IPS-20b (cell line): ENCODE measurements around the gene ELL3.
A peak's percentile ranks its signal among the peaks of the same experiment; 100 is the strongest.

Source experiments
- H3K27ac ChIP-seq: one replicate; pipeline ENCODE4 v1.5.1; 2013; ENCODE audit warnings: low read length
- H3K27me3 ChIP-seq: 2 replicates; pipeline ENCODE4 v1.6.1; 2013; ENCODE audit warnings: mild to moderate bottlenecking, low read length, inconsistent platforms; ENCODE audit not compliant: insufficient read depth
- H3K36me3 ChIP-seq: 2 replicates; pipeline ENCODE4 v1.6.1; 2013; ENCODE audit warnings: low read depth, mild to moderate bottlenecking, inconsistent platforms, low read length, moderate library complexity; ENCODE audit not compliant: insufficient read depth
- H3K4me1 ChIP-seq: 2 replicates; pipeline ENCODE4 v1.6.1; 2013; ENCODE audit warnings: mild to moderate bottlenecking, control low read depth, inconsistent platforms, low read length, moderate library complexity; ENCODE audit not compliant: insufficient read depth
- H3K4me3 ChIP-seq: 2 replicates; pipeline ENCODE4 v1.5.1; 2013; ENCODE audit warnings: mild to moderate bottlenecking, low read length, inconsistent platforms
- H3K9ac ChIP-seq: 2 replicates; pipeline ENCODE4 v1.6.1; 2013; ENCODE audit warnings: low read depth, mild to moderate bottlenecking, inconsistent platforms, low read length, moderate library complexity
- H3K9me3 ChIP-seq: 2 replicates; pipeline ENCODE4 v1.6.1; 2013; ENCODE audit warnings: mild to moderate bottlenecking, low read depth, low read length, inconsistent platforms; ENCODE audit not compliant: insufficient read depth

ELL3 gene

DNA sequence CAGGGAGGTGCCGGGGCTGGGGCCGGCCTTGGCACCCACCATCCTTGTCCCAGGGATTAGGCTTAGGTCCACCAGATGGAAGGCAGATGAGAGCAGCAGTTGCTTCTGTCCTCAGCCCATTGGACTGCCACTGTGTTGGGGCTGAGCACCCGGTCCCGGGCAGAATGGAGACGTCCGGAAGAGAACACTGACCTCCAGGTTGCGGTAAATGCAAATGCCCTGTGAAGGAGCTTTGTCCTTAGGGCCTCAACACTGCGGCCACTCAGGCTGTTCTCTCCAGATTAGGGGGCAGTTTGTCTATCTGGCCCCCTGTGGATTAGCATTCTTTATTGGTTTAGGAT is 23.1 kb upstream of the ELL3 start, which contains the start of gene SERINC4:
SERINC4 (minus strand) TSS at position 276 of the 341 bp plus-strand sequence; CDS start at position 42, 234 bp downstream.
- Histone ChIP-seq H3K9me3 (no peaks in the 10 kb centered on the region), H3K27ac (no peak within 1 kb of the TSS), H3K4me3 (peak within 1 kb of the TSS; percentile 96), H3K9ac (peak within 1 kb of the TSS; percentile 93), H3K36me3 (peaks cover 70% of the 10 kb centered on the region), H3K4me1 (peaks cover 20% of the 10 kb centered on the region), H3K27me3 (no peaks in the 10 kb centered on the region)

DNA sequence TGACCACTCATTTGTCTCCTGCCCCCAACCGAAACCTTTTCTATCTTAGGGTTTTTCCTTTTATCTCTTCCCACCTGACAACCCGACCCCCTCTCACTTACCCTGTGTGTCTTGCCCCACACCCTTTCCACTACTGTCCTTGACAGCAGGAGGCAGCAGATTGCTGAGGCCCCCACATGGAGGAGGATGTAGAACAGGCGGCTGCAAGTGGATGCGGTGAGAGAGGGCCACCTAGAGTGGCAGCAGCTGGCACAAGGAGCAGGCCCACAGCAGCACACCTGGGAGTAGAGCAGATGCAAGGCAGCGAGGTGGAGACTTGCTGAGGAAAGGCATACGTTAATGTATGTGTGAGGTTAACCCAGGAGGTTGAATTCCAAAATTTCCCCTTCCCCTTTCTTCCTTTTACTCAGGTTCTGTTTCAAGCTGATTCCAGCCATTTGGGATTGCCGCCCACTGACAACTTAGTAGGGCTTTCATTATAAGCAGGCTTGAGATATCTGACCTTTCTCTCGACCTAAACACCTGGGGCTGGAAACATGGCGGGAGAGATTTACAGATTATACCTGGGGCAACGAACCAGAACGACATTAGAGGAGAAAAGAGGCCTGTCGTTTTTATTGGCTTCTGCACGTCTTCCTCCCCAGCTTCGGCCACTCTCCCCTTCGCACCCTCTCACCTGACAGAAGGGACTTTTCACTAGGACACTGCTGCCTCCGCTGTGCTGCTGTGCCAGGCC is 22.6 kb upstream of the ELL3 start:
- peak overlapping the region; percentile 93; the same call in 1 of the 2 replicates for H3K9ac ChIP-seq
- H3K27ac ChIP-seq = no peak overlapping the region
- H3K4me3 ChIP-seq = no peak overlapping the region
- no peaks in the 10 kb centered on the region for H3K27me3 ChIP-seq
- H3K9me3 ChIP-seq = no peaks in the 10 kb centered on the region
- H3K36me3 ChIP-seq = peaks cover 70% of the 10 kb centered on the region
- H3K4me1 ChIP-seq = peaks cover 25% of the 10 kb centered on the region

DNA sequence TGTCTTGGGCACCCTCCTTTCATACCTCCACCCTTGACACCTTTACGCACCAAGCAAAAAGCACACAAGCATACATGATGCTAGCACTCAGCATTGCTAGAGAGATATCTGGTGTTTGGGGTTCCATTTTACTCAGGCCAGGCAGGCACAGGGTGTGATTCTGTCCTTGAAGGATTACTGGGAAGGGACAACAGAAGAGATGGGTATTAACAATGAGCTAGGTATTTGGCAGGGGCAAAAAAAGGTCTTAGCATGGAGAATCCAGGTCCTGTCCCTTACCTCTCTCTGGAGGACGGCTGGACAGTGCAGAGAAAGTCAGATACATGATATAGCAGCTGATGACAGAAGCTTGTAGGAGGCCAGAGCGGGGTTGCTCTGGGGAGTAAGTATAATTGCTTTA is 19.8 kb upstream of the ELL3 start:
- peaks cover 35% of the 10 kb centered on the region for H3K4me1 ChIP-seq
- no peak overlapping the region; the same call in 1 of the 2 replicates for H3K4me3 ChIP-seq
- H3K9me3 ChIP-seq = no peaks in the 10 kb centered on the region
- H3K27me3 ChIP-seq = no peaks in the 10 kb centered on the region
- peaks cover 60% of the 10 kb centered on the region for H3K36me3 ChIP-seq
- 0 out of 2 replicates have a peak overlapping the region, but pooled peaks have one; percentile 18 for H3K9ac ChIP-seq
- H3K27ac ChIP-seq = no peak overlapping the region

DNA sequence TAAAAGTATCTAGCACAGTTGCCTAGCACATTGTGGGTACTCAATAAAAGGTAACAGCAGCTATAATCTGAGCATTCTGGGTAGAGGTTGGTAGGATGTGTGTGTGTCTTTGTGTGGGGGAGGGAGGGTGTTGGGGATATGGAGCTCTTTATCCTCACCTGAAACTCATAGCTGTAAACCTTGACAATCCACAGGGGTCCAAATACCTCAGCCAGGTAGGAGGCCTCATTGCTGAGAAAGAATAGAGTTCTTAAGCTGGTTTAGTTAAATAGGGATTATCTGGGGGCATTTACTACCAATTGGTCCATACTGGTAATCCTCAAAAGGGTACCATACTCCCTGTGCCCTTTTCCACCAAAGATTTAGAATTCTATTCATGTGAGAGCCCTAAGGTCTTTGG is 19.2 kb upstream of the ELL3 start:
- Histone ChIP-seq H3K36me3 (peaks cover 57% of the 10 kb centered on the region), H3K27ac (no peak overlapping the region), H3K9me3 (no peaks in the 10 kb centered on the region), H3K4me3 (peak overlapping the region; percentile 14; the same call in 1 of the 2 replicates), H3K27me3 (no peaks in the 10 kb centered on the region), H3K4me1 (peaks cover 33% of the 10 kb centered on the region), H3K9ac (peak overlapping the region; percentile 42; the same call in 1 of the 2 replicates)

DNA sequence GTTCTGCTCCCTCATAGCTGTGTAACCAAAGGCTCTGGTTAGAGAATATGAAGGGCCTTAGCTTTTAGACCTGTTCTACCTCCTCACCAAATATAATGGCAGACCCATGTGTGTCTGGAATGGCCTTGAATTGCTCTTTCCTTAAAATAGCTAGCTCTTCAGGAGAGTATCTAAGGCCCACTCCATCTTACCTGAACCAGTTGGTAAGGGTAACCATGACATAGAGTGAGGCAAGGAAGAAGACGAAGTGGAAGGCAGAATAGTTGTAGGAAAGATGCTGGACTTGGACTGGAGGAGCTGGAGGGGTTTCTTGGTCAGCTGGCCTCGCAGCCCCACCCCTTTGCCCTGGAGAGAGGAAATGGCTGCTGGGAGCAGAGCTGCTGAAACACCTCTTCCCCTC is 18.4 kb upstream of the ELL3 start:
- H3K27ac ChIP-seq = peak overlapping the region; percentile 65
- H3K4me1 ChIP-seq = peaks cover 33% of the 10 kb centered on the region
- H3K36me3 ChIP-seq = peaks cover 57% of the 10 kb centered on the region
- H3K9me3 ChIP-seq = no peaks in the 10 kb centered on the region
- H3K27me3 ChIP-seq = no peaks in the 10 kb centered on the region
- H3K9ac ChIP-seq = peak overlapping the region; percentile 42; the same call in 1 of the 2 replicates
- H3K4me3 ChIP-seq = peak overlapping the region; percentile 14; the same call in 1 of the 2 replicates

GRCh38 chr15:43794269-43795037 is 17.7 kb upstream of the ELL3 start:
- no peaks in the 10 kb centered on the region for H3K27me3 ChIP-seq
- H3K9ac ChIP-seq = no peak overlapping the region
- no peaks in the 10 kb centered on the region for H3K9me3 ChIP-seq
- peak overlapping the region; percentile 12; the same call in 1 of the 2 replicates for H3K4me3 ChIP-seq
- peak overlapping the region; percentile 65 for H3K27ac ChIP-seq
- peaks cover 33% of the 10 kb centered on the region for H3K4me1 ChIP-seq
- peaks cover 50% of the 10 kb centered on the region for H3K36me3 ChIP-seq

DNA sequence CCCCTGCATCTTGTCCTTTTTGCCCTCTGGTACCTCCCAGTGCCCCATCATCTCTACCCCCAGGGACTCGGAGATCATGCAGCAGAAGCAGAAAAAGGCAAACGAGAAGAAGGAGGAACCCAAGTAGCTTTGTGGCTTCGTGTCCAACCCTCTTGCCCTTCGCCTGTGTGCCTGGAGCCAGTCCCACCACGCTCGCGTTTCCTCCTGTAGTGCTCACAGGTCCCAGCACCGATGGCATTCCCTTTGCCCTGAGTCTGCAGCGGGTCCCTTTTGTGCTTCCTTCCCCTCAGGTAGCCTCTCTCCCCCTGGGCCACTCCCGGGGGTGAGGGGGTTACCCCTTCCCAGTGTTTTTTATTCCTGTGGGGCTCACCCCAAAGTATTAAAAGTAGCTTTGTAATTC is 16.9 kb upstream of the ELL3 start:
- H3K9me3 ChIP-seq = no peaks in the 10 kb centered on the region
- H3K4me1 ChIP-seq = peaks cover 33% of the 10 kb centered on the region
- H3K36me3 ChIP-seq = peaks cover 42% of the 10 kb centered on the region
- peak overlapping the region; percentile 99 for H3K4me3 ChIP-seq
- H3K9ac ChIP-seq = peak overlapping the region; percentile 100; the same call in 1 of the 2 replicates
- H3K27me3 ChIP-seq = no peaks in the 10 kb centered on the region
- H3K27ac ChIP-seq = no peak overlapping the region

- peaks cover 40% of the 10 kb centered on the region for H3K36me3 ChIP-seq
- peak overlapping the region; percentile 99 for H3K4me3 ChIP-seq
- H3K4me1 ChIP-seq = peaks cover 33% of the 10 kb centered on the region
Measured at GRCh38 chr15:43792761-43793476, 16.2 kb upstream of the ELL3 start.

GRCh38 chr15:43791993-43792760 is 15.4 kb upstream of the ELL3 start, which contains the start of gene SERF2:
Gene SERF2, plus strand, starts transcription at chr15:43792320. Its CDS starts 57 bp downstream, at chr15:43792377.
- Histone ChIP-seq H3K36me3 (peaks cover 39% of the 10 kb centered on the region), H3K27me3 (no peaks in the 10 kb centered on the region), H3K9ac (peak within 1 kb of the TSS; percentile 100), H3K4me3 (peak within 1 kb of the TSS; percentile 99), H3K4me1 (peaks cover 33% of the 10 kb centered on the region), H3K9me3 (no peaks in the 10 kb centered on the region), H3K27ac (peak within 1 kb of the TSS; percentile 99)

More at GRCh38 chr15:43792761-43793476, 16.2 kb upstream of the ELL3 start:
- Histone ChIP-seq H3K9me3 (no peaks in the 10 kb centered on the region), H3K9ac (peak overlapping the region; percentile 100), H3K27ac (peak overlapping the region; percentile 99), H3K27me3 (no peaks in the 10 kb centered on the region)

GRCh38 chr15:43789409-43789808 is 12.6 kb upstream of the ELL3 start:
- no peak overlapping the region for H3K4me3 ChIP-seq
- peaks cover 13% of the 10 kb centered on the region for H3K36me3 ChIP-seq
- H3K27ac ChIP-seq = no peak overlapping the region
- no peak overlapping the region for H3K9ac ChIP-seq
- H3K9me3 ChIP-seq = no peaks in the 10 kb centered on the region
- H3K4me1 ChIP-seq = peaks cover 12% of the 10 kb centered on the region
- no peaks in the 10 kb centered on the region for H3K27me3 ChIP-seq
